Stimulated activated CD8-positive, alpha-beta memory T cell treated with anti-CD3 and anti-CD28 coated beads, Interleukin-2, amount 100 ng/mL, for 1 hour (primary cell): ENCODE results near the gene APC.
"Not testable (repeated sequence)": the region's sequence is repeated elsewhere in the genome, so short reads cannot be mapped to it uniquely, and the experiment has no call there.

Source experiments
- DNase-seq, 2 donors: peaks; one replicate each; pipeline ENCODE4 v3.0.0-alpha.2; 2020; ENCODE audit warnings: low read depth in 2 of 2

The APC gene

GRCh38 chr5:112716895-112717294, 20.8 kb upstream of the APC start:
- not testable (repeated sequence) for DNase-seq

DNA sequence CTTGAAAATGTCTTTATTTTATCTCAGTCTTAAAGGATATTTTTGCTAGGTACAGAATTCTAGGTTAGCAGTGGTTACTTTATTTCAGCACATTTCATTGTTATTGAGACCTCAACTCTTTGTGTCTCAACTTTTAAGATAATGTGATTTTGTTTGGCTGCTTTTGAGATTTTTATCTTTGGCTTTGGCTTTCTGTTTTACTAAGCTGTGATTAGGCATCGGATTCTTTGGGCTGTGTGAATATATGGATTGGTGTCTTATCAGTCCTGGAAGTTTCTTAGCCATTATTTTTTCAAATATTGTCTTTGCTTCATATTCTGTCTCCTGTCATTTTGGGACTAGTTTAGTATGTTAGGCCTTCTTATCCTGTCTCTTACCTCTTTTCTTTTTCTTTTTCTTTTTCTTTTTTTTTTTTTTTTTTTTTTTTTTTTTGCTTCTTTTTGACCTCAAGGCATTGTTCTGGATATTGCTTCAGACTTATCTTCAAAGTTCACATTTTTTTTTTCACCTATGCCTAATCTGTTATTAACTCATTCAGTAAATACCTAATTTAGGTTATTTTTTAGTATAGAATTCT, 20.1 kb upstream of the APC start:
- no peak for DNase-seq

GRCh38 chr5:112718344-112718743, 19.3 kb upstream of the APC start:
- no peak for DNase-seq

- DNase-seq = no peak
These were observed 17.1 kb upstream of the APC start for GRCh38 chr5:112720576-112720975.

DNA sequence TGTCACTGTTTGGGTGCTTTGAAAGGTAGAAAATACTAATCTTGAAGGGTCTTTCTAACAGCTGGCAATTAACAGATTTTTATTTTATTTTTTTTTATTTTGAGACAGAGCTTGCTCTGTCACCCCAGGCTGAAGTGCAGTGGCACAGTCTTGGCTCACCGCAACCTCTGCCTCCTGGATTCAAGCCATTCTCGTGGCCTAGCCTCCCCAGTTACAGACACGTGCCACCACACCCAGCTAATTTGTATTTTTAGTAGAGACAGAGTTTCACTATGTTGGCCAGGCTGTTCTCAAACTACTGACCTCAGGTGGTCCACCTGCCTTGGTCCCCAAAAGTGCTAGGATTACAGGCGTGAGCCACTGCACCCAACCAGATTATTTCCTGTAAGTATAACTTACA, 12.8 kb upstream of the APC start:
- DNase-seq = no peak

DNA sequence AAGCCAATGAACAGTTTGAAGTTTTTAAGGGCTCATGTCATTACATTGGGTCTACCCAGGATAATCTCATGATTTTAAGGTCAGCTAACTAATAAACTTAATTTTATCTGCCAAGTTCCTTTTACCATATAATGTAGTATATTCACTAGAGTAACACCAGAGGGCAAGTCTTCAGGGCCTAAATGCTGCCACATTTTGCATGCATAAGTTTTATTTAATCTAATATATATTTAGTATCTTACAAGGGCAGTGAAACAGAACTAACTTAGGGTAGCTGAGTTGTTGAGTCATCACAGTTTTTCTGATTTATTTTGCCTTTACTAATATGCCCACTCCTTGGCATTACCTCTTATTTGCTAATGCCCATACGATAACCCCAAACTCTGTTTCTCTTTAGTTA, 8.1 kb upstream of the APC start:
- DNase-seq = no peak

GRCh38 chr5:112732131-112732530, 5.6 kb upstream of the APC start:
- no peak for DNase-seq

DNA sequence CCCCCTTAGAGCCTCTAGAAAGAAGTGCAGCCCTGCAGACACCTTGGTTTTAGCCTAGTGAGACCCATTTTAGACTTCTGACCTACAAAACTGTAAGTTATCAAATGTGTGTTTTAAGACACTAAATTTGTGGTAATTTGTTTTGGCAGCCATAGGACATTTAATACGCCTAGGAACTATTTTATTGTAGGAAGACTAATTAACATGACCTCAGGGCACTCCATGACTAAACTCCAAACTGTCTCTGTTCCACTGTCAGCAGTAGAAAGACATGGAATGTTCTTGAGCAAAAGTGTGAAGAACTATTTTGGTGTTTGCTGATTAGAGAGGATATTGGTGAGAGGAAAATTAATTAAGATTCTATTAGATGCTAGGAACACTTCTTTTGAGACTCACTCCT, 4.1 kb upstream of the APC start:
- no peak for DNase-seq

DNA sequence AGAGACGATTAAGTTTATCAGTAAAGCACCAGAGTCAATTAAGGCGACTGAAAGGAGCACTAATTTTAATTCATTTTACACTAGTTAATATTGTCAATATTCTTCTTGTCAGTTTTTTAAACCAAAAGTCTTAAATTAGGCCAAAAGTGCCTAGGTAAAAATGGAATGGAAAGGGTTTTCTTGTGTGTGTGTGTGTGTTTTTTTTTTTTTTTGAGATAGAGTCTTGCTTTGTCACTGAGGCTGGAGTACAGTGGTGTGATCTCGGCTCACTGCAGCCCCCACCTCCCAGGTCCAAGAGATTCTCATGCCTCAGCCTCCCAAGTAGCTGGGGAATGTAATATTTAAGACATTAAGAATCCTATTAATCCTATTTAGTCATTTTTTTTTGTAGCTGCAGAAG, 3.1 kb upstream of the APC start:
- no peak for DNase-seq

- no peak for DNase-seq
These were observed 2.0 kb upstream of the APC start for GRCh38 chr5:112735702-112736101.

- no peak for DNase-seq
These were observed 619 bp upstream of the APC start for GRCh38 chr5:112737070-112737462.

DNA sequence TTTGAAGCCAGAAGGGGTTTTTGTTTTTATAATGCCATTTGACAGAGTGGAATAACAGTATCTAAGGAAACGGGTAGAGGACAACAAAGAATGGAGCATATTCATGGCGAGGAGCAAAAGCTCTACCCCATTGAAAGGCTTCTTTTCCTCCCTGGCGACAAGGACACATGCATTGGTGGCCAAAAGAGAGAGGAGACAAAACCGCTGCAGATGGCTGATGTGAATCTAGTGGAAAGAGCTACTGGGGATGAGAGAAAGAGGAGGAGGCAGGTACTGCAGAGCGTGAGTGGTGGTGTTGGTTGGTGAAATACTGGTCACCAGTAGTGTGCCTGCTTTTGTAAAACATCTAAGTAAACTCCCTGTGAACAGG, 491 bp downstream of the APC start:
- no peak for DNase-seq

GRCh38 chr5:112742424-112742823, 4.7 kb downstream of the APC start:
- DNase-seq = no peak

DNA sequence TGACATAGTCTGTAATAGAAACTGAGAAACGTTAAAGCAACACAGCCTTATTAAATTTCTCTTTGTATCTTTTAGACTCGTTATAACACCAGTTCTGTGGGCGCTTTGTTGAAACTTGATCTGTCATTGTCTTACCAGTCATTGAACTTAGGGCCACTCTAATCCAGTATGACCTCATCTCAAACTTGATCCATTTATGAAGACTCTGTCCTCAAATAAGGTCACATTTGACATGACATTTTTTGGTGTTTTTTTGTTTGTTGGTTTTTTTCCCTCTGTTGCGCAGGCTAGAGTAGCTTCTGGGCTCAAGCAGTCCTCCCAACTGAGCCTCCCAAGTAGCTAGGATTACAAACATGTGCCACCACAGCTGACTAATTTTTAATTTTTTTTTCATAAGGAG, 5.9 kb downstream of the APC start:
- DNase-seq = no peak

GRCh38 chr5:112752335-112752734, 14.7 kb downstream of the APC start:
- DNase-seq = no peak

DNA sequence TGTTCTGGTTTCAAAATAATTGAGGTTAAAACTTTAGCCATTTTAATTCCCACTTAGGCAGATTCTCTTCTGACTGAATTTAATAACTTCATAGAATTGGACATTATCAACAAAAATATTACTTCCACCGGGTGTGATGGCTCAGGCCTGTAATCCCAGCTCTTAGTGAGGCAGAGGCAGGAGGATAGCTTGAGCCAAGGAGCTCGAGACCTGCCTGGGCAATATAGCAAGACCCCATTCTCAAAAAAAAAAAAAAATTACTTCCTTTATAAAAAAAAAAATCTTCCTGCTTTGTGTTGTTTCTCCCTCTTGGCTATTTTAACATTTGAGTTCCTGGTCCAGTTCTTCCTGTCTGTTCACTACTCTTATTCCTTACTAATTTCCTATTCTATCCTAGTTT, 18.0 kb downstream of the APC start:
- no peak for DNase-seq

- DNase-seq = no peak
These were observed 20.0 kb downstream of the APC start for GRCh38 chr5:112757468-112758208.

- DNase-seq = no peak
These were observed 21.0 kb downstream of the APC start for GRCh38 chr5:112758676-112759075.

- DNase-seq = no peak
These were observed 24.6 kb downstream of the APC start for GRCh38 chr5:112762113-112762810.

DNA sequence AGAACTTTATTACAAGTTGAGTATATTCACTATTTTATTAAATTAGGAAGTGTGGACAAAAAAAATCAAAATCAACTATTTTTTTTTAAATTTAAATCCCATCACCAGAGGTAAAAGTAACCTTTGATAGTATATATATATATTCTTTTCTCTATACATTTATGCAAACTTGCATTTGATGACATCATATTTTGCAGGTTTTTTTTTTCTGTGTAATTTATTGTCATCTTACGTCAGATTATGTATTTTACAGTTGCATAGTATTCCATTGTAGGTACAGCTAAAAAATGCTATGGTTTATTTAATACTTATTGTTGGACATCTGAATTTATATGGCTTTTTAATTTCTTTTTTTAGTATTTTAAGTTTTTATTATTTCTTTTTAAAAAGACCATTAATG, 25.5 kb downstream of the APC start:
- DNase-seq = no peak

DNA sequence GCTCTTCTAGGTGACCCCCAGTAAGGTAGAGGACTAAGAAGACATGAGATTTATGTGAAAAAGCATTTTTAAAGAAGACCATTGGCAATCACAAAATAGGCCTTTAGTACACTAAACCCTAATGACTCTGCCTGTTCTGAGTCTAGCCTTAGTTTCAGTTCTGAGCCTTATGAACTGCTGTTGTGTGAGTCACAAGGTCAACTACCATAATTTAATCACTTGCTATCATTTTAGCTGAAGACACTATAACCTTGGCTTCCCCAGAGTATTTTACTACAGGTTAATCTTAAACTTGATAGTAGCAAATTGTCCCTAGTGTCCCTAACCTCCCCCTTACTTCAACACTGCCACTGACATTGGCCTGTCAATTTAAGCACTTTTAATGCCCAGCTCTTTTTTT, 34.4 kb downstream of the APC start:
- no peak for DNase-seq

GRCh38 chr5:112776301-112776856, 38.7 kb downstream of the APC start:
- DNase-seq = no peak

- DNase-seq = no peak
These were observed 41.8 kb downstream of the APC start for GRCh38 chr5:112779531-112779930.
